HG03457 (cell line): ENCODE data around the gene GDA.
"Not testable (repeated sequence)": the region's sequence is repeated elsewhere in the genome, so short reads cannot be mapped to it uniquely, and the experiment has no call there.

Source experiments
- ATAC-seq: cut with Tn5 transposase; IDR thresholded peaks from one replicate; pipeline ENCODE4 v1.9.1; 2021; ENCODE audit warnings: moderate number of reproducible peaks; ENCODE audit not compliant: unreplicated experiment

Gene GDA

GRCh38 chr9:72274441-72274840 lies 125.2 kb downstream of the GDA start:
- ATAC-seq: no peak

- ATAC-seq: no peak
These were observed 125.7 kb downstream of the GDA start for GRCh38 chr9:72274916-72275315.

- ATAC-seq: no peak
These were observed 127.2 kb downstream of the GDA start for GRCh38 chr9:72276429-72276828.

DNA sequence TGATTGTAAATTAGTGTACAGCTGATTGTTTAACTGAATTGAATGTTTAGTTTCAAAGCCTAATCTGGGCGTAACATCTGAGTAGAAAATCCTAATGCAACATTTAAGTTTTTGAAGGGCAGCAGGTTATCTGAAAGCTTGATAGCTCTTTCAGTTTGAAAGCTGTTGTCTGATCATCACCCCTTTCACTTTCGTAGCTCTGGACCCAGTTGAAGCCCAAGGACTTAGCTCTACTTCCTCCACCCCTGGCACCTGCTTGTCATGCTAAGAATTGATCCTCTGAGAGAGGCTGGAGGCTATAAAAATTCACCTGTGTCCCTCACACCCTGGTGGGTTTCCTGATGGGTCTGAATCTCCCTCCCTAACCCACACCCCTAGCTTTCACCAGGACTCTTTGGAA lies 129.7 kb downstream of the GDA start:
- ATAC-seq: peak; percentile 79

DNA sequence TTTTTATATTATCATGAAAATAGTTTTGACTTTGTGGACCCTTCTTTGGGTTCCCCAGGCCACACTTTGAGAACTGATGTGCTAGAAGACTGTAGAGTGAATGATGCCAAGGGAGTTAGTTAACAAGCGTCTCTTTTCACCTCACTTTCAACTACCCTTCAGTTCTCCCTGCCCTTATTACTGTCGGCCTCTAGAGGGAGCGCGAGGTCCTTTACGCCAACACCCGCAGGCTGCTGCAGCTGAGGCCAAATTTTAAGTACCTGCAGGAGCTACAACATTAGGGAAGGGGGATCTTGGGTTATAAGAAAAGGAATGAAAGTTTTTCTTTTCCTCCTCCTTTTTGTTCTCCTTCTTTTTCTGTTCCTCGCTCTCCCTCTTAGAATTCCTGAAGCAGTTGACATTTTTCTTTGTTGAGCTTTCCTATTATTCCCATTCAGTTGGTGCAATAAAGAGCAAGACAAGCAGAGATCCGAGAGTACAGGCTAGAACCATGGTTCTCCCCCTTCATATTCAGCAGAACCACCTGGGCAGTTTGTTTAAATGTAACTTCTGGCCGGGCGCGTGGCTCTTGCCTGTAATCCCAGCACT lies 131.8 kb downstream of the GDA start:
- peak; percentile 58 for ATAC-seq

DNA sequence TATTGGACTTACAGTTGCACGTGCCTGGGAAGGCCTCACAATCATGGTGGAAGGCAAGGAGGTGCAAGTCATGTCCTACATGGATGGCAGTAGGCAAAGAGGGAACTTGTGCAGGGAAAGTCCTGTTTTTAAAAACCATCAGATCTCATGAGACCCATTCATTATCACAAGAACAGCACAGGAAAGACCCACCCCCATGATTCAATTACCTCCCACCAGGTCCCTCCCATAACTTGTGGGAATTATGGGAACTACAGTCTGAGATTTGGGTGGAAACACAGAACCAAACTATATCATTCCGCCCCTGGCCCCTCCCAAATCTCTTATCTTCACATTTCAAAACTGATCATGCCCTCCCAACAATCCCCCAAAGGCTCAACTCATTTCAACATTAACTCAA lies 140.2 kb downstream of the GDA start:
- ATAC-seq: no peak

GRCh38 chr9:72290311-72290710 lies 141.1 kb downstream of the GDA start:
- no peak for ATAC-seq

GRCh38 chr9:72291576-72291975 lies 142.3 kb downstream of the GDA start:
- ATAC-seq: not testable (repeated sequence)

- no peak for ATAC-seq
These were observed 143.0 kb downstream of the GDA start for GRCh38 chr9:72292256-72292682.

GRCh38 chr9:72292874-72293607 lies 143.8 kb downstream of the GDA start:
- ATAC-seq: no peak

DNA sequence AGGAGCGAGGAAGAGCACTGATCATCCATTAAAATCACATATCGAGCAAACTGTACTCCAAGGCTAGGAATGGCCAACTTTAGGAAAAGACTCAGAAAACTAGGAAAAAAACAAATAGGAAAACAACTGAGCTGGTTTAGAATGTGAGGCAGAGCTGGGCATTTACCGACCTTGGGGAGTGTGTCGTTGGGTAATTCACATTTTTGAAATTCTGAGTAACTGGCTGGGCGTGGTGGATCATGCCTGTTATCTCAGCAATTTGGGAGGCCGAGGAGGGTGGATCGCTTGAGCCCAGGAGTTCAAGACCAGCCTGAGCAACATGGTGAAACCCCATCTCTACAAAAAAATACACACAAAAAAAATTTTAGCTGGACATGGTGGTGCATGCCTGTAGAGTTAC lies 145.7 kb downstream of the GDA start:
- ATAC-seq: no peak

DNA sequence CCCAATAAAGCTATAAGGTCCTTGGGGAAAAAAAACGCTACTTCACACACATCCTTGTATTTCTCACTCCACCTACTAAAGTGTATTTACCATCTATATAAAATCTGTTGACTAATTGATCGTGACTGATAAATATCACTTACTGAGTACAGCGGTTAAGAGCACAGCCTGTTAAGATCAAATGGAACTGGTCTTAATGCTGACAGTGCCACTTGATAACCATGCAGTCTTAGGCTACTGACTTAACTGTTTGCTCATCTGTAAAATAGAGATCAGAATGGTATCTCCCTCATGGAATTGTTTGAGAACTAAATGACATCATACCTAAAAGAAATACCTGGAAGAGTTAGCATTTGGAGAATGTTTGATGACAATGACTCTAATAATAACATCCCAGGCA lies 148.3 kb downstream of the GDA start:
- ATAC-seq: no peak

GRCh38 chr9:72299017-72299603 lies 149.9 kb downstream of the GDA start:
- ATAC-seq: no peak

GRCh38 chr9:72300873-72301272 lies 151.6 kb downstream of the GDA start:
- ATAC-seq: no peak
